HepG2 (cell line): ENCODE data around the gene IER5L. TPM values are rescaled to one million over a fixed set of nuclear protein-coding genes. Genes with fewer than 3 reads are reported as not detected.

Experiments used
- ARNT ChIP-seq: fragments of 450-650 bp; IDR thresholded peaks from 2 replicates; pipeline ENCODE4 v1.6.1; 2017
- ATF5 ChIP-seq: sonication (generic); formaldehyde crosslinking; IDR thresholded peaks from 2 replicates; pipeline ENCODE4 v1.4.0; 2020; ENCODE audit warnings: mild to moderate bottlenecking, low read depth, missing genetic modification reagents
- CBX5 ChIP-seq: sonication (generic); formaldehyde crosslinking; IDR thresholded peaks from 2 replicates; pipeline ENCODE4 v1.4.0; 2020; ENCODE audit warnings: missing genetic modification reagents, borderline replicate concordance
- ELF3 ChIP-seq: IDR thresholded peaks from 2 replicates; pipeline ENCODE4 v1.6.1; 2016; ENCODE audit warnings: missing genetic modification reagents, missing compliant biosample characterization
- GATAD1 ChIP-seq: IDR thresholded peaks from 2 replicates; pipeline ENCODE4 v1.6.1; 2016; ENCODE audit warnings: missing genetic modification reagents, missing compliant biosample characterization
- HNF4G ChIP-seq, 2 experiments: sonication (generic) in 1 of 2; formaldehyde crosslinking in 1 of 2; IDR thresholded peaks; 2 replicates each; pipeline versions ENCODE4 v1.4.0 to v1.6.1; 2011 to 2020; ENCODE audit warnings: borderline replicate concordance in 2 of 2, low read depth in 2 of 2, mild to moderate bottlenecking in 2 of 2, low read length in 1 of 2, missing genetic modification reagents in 1 of 2, moderate library complexity in 1 of 2
- HNRNPK ChIP-seq: fragments of 200-400 bp; formaldehyde crosslinking; IDR thresholded peaks from 2 replicates; pipeline ENCODE4 v1.6.1; 2018; ENCODE audit warnings: low read length, low read depth, moderate library complexity, mild to moderate bottlenecking; ENCODE audit not compliant: poor library complexity, severe bottlenecking
- HOXA7 ChIP-seq: sonication (generic); formaldehyde crosslinking; IDR thresholded peaks from 2 replicates; pipeline ENCODE4 v1.8.1; 2022; ENCODE audit warnings: mild to moderate bottlenecking, missing genetic modification reagents, moderate library complexity
- JARID2 ChIP-seq: sonication (generic); formaldehyde crosslinking; IDR thresholded peaks from 2 replicates; pipeline ENCODE4 v1.8.1; 2023; ENCODE audit warnings: missing genetic modification reagents, inconsistent platforms; ENCODE audit not compliant: insufficient replicate concordance
- NBN ChIP-seq: fragments of 450-650 bp; conservative IDR thresholded peaks from 2 replicates; pipeline ENCODE4 v1.6.1; 2017
- NFYC ChIP-seq: IDR thresholded peaks from 2 replicates; pipeline ENCODE4 v1.6.1; 2016; ENCODE audit warnings: missing genetic modification reagents, missing compliant biosample characterization
- POGZ ChIP-seq: sonication (generic); formaldehyde crosslinking; IDR thresholded peaks from 2 replicates; pipeline ENCODE4 v1.4.0; 2020; ENCODE audit warnings: mild to moderate bottlenecking, missing genetic modification reagents
- SAP130 ChIP-seq: IDR thresholded peaks from 2 replicates; pipeline ENCODE4 v1.6.1; 2016; ENCODE audit warnings: low read depth
- SOX6 ChIP-seq, 2 experiments: fragments of 450-650 bp in 1 of 2; sonication (generic) in 1 of 2; formaldehyde crosslinking in 1 of 2; IDR thresholded peaks; 2 replicates each; pipeline versions ENCODE4 v1.4.0 to v1.6.1; 2017 to 2020; ENCODE audit warnings: antibody characterized with exemption in 1 of 2, mild to moderate bottlenecking in 1 of 2, missing genetic modification reagents in 1 of 2
- TMF1 ChIP-seq: sonication (generic); formaldehyde crosslinking; IDR thresholded peaks from 2 replicates; pipeline ENCODE4 v1.8.1; 2022; ENCODE audit warnings: low read depth, missing genetic modification reagents
- YEATS2 ChIP-seq: sonication (generic); formaldehyde crosslinking; IDR thresholded peaks from 2 replicates; pipeline ENCODE4 v1.4.0; 2020; ENCODE audit warnings: missing genetic modification reagents, borderline replicate concordance
- ZBTB38 ChIP-seq: sonication (generic); formaldehyde crosslinking; IDR thresholded peaks from 2 replicates; pipeline ENCODE4 v1.5.1; 2020; ENCODE audit warnings: mild to moderate bottlenecking, missing genetic modification reagents
- ZBTB7A ChIP-seq: sonication (generic); formaldehyde crosslinking; IDR thresholded peaks from 2 replicates; pipeline ENCODE4 v1.8.0; 2022; ENCODE audit warnings: mild to moderate bottlenecking, missing genetic modification reagents
- ZNF501 ChIP-seq: sonication (generic); formaldehyde crosslinking; IDR thresholded peaks from 2 replicates; pipeline ENCODE4 v1.5.1; 2020; ENCODE audit warnings: mild to moderate bottlenecking, moderate library complexity, missing genetic modification reagents
- ZNF546 ChIP-seq: sonication (generic); formaldehyde crosslinking; conservative IDR thresholded peaks from 2 replicates; pipeline ENCODE4 v1.8.1; 2023; ENCODE audit warnings: mild to moderate bottlenecking, missing genetic modification reagents
- ZNF558 ChIP-seq: sonication (generic); formaldehyde crosslinking; IDR thresholded peaks from 2 replicates; pipeline ENCODE4 v1.9.0; 2022; ENCODE audit warnings: mild to moderate bottlenecking, missing genetic modification reagents, borderline replicate concordance
- ZNF570 ChIP-seq: sonication (generic); formaldehyde crosslinking; IDR thresholded peaks from 2 replicates; pipeline ENCODE4 v1.4.0; 2020; ENCODE audit warnings: mild to moderate bottlenecking, missing genetic modification reagents, borderline replicate concordance
- ZNF614 ChIP-seq: IDR thresholded peaks from 2 replicates; pipeline ENCODE4 v1.6.1; 2018; ENCODE audit warnings: missing biosample characterization, missing genetic modification reagents, inconsistent platforms, borderline replicate concordance
- ZNF704 ChIP-seq: sonication (generic); formaldehyde crosslinking; IDR thresholded peaks from 2 replicates; pipeline ENCODE4 v1.8.1; 2023; ENCODE audit warnings: mild to moderate bottlenecking, inconsistent platforms, moderate library complexity, missing genetic modification reagents, borderline replicate concordance
- ZNF773 ChIP-seq: sonication (generic); formaldehyde crosslinking; IDR thresholded peaks from 2 replicates; pipeline ENCODE4 v1.4.0; 2020; ENCODE audit warnings: missing genetic modification reagents, borderline replicate concordance
- ZSCAN31 ChIP-seq: sonication (generic); formaldehyde crosslinking; IDR thresholded peaks from 2 replicates; pipeline ENCODE4 v1.5.0; 2020; ENCODE audit warnings: low read depth, mild to moderate bottlenecking, missing genetic modification reagents
- polyA plus RNA-seq, 8 experiments: library from polyadenylated mRNA; depleted of rRNA in 3 of 8; stranded (reverse) in 7 of 8; unstranded in 1 of 8; fragments of >200 nt; fragmentation: Illumina TruSeq in 4 of 8; extraction: Trizol in 4 of 8; gene quantifications; 2 replicates each; pipeline versions ENCODE4 v1.2.1 to v1.2.3, GENCODE V29; 2011 to 2016; ENCODE audit warnings: low read depth in 4 of 8, missing spikeins in 1 of 8, mixed read lengths in 1 of 8; ENCODE audit not compliant: insufficient read depth in 1 of 8
- total RNA-seq, 5 experiments: library from RNA; depleted of rRNA; stranded (reverse); fragments of >200 nt; fragmentation: Illumina TruSeq; extraction: Trizol; gene quantifications; 2 replicates each; pipeline ENCODE4 v1.2.3, GENCODE V29; 2016; ENCODE audit warnings: low read depth in 1 of 5
- TF ChIP-seq, protein P1 (sequence below): IDR thresholded peaks from 2 replicates; pipeline ENCODE4 v1.6.1; 2018; ENCODE audit warnings: missing genetic modification reagents

The IER5L gene
- total and polyA plus RNA-seq, 2 of the 13 experiments (the other 11 are each of a cell fraction or from before 2014, with no cell fraction given) = 1.8 to 3.3 TPM

DNA sequence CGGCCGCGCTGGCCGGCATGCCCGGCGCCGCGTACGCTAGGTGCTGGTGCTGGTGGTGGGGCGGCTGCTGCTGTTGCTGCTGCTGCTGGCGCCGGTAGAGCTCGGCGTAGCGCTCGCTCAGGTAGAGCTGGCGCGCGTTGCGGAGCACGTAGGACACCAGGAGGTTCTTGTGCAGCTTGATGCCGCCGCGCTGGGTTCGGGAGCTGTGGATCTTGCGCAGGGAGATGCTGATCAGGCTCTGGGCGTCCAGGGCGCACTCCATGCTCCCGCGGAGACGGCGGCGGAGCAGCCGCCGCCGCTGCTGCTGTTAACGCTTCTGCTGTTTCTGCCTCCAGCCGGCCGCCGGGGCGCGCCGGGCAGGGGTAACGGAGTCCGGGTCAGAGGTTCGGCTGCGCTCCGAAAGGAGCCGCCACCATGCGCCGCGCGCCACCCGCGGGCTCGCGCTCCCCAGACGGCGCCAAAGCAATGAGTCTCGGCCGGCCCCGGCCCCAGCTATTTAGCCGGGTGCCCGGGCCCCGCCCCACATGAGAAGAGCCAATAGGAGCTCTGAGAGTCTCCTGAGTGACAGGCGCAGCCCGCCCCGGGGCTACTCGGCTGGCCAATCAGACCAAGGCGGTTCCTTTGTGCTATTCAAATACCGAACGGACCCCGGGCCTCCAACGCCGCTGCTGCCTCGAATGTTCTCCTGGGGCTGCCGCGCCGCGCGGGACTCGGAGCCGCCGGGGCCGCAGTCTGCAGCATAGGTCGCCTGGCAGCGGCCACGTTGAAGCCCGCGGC, at the start of gene IER5L (continued):
- TF ChIP-seq ZSCAN31 (CRISPR knock-in tag) (peak; percentile 76; the same call in 1 of the 2 replicates), HNRNPK (no peak), TMF1 (peak; percentile 89), ATF5 (no peak), ZNF614 (CRISPR knock-in tag) (peak; percentile 90; the same call in 1 of the 2 replicates), HOXA7 (CRISPR knock-in tag) (no peak), ZBTB7A (CRISPR knock-in tag) (no peak), ZNF773 (CRISPR knock-in tag) (peak; percentile 47; the same call in 1 of the 2 replicates), HNF4G (IDR thresholded peaks at IDR 0.05; ENCODE audit: borderline replicate concordance, low read depth, low read length) (no peak), HNF4G (CRISPR knock-in tag; IDR thresholded peaks at IDR 0.05; ENCODE audit: borderline replicate concordance, low read depth) (peak; percentile 20; the same call in 1 of the 2 replicates), SOX6 (IDR thresholded peaks at IDR 0.05) (no peak), SOX6 (CRISPR knock-in tag; IDR thresholded peaks at IDR 0.05) (peak; percentile 61; the same call in 1 of the 2 replicates), ZNF704 (CRISPR knock-in tag) (0 out of 2 replicates have a peak, but pooled peaks have one; percentile 63), NBN (no peak), ZNF501 (CRISPR knock-in tag) (peak; percentile 59), CBX5 (CRISPR knock-in tag) (peak; percentile 65; the same call in 1 of the 2 replicates), ZNF546 (CRISPR knock-in tag) (peak; percentile 71), SAP130 (CRISPR knock-in tag) (peak; percentile 91), JARID2 (CRISPR knock-in tag) (no peak), ARNT (no peak), NFYC (peak; percentile 97), POGZ (CRISPR knock-in tag) (peak; percentile 45; the same call in 1 of the 2 replicates), ZNF558 (CRISPR knock-in tag) (peak; percentile 46; the same call in 1 of the 2 replicates), YEATS2 (peak; percentile 57), ELF3 (no peak; the same call in 1 of the 2 replicates), ZBTB38 (CRISPR knock-in tag) (no peak), ZNF570 (CRISPR knock-in tag) (no peak), GATAD1 (CRISPR knock-in tag) (peak; percentile 17; the same call in 1 of the 2 replicates)
- TF ChIP-seq, protein P1, sequence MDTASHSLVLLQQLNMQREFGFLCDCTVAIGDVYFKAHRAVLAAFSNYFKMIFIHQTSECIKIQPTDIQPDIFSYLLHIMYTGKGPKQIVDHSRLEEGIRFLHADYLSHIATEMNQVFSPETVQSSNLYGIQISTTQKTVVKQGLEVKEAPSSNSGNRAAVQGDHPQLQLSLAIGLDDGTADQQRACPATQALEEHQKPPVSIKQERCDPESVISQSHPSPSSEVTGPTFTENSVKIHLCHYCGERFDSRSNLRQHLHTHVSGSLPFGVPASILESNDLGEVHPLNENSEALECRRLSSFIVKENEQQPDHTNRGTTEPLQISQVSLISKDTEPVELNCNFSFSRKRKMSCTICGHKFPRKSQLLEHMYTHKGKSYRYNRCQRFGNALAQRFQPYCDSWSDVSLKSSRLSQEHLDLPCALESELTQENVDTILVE (CRISPR knock-in tag) = peak; percentile 52; the same call in 1 of the 2 replicates
